Cardiac fibroblast (primary cell): Measurements from ENCODE around the gene PLA2G4E.

Experiments
- DNase-seq, 2 donors: peaks; one replicate each; pipeline versions ENCODE4 v3.0.0 to v3.0.0-alpha.2; 2010; ENCODE audit warnings: low read depth in 2 of 2
- H3K4me3 ChIP-seq, 2 donors: replicated peaks in 1 of 2; 1 replicate in 1 of 2; 2 replicates in 1 of 2; pipeline ENCODE4 v1.5.1; 2011; ENCODE audit warnings: low read depth in 2 of 2, low read length in 2 of 2, mild to moderate bottlenecking in 2 of 2, moderate library complexity in 1 of 2
- TF ChIP-seq, protein P1 (sequence below): IDR thresholded peaks from one replicate; pipeline ENCODE4 v1.5.1; 2011; ENCODE audit warnings: low read depth, mild to moderate bottlenecking, low read length, inconsistent platforms

The PLA2G4E gene

DNA sequence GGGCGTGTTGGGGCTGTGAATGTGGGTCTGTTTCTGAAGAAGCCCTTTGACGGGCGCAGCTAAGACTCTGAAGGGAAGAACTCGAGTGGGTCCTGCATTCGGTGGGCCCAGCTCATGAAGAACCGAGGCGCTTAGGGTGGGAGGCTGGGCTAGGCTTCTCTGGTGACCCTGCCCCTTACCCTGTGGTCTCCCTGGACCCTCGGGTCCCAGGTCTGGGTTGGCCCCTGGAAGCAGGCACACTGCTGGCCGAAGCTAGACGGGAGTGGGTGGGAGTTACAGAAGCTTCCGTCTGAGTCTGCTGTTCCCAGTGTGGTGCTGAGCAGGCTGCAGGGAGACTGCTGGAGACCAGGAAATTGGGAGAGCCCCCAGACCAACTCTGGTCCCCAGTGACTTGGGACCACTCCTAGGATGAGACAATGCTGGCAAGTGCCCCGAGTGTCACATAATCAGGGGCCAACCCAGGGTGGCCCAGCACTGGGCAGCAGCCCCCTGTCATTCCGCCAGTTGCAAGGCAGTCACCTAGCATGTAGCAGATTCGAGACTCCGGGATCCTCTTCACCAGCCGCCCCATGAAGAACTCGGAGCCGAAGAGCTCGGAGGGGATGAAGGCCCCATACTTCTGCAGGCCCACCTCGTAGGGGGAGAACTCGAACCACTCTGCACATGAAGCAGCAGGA is 31.8 kb downstream of the PLA2G4E start:
- TF ChIP-seq, protein P1, sequence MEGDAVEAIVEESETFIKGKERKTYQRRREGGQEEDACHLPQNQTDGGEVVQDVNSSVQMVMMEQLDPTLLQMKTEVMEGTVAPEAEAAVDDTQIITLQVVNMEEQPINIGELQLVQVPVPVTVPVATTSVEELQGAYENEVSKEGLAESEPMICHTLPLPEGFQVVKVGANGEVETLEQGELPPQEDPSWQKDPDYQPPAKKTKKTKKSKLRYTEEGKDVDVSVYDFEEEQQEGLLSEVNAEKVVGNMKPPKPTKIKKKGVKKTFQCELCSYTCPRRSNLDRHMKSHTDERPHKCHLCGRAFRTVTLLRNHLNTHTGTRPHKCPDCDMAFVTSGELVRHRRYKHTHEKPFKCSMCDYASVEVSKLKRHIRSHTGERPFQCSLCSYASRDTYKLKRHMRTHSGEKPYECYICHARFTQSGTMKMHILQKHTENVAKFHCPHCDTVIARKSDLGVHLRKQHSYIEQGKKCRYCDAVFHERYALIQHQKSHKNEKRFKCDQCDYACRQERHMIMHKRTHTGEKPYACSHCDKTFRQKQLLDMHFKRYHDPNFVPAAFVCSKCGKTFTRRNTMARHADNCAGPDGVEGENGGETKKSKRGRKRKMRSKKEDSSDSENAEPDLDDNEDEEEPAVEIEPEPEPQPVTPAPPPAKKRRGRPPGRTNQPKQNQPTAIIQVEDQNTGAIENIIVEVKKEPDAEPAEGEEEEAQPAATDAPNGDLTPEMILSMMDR = no peak
- H3K4me3 ChIP-seq = no peak overlapping the region
- DNase-seq = no peak

DNA sequence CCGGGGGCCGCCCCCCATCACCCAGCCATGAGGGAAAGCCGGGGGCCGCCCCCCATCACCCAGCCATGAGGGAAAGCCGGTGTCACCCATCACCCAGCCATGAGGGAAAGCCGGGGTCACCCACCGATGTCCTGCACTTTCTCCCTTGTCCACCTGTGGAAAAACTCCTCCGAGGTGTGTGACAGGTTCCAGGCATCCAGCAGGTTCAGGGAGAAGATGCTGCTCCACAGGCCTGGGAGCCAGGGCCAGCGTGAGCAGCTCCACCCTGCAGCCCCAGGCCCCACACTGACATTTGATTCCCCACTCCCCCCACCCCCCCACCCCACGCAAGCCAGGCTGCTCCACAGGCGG is 32.9 kb downstream of the PLA2G4E start:
- no peak for DNase-seq
- TF ChIP-seq, protein P1 = no peak
- no peak overlapping the region for H3K4me3 ChIP-seq

DNA sequence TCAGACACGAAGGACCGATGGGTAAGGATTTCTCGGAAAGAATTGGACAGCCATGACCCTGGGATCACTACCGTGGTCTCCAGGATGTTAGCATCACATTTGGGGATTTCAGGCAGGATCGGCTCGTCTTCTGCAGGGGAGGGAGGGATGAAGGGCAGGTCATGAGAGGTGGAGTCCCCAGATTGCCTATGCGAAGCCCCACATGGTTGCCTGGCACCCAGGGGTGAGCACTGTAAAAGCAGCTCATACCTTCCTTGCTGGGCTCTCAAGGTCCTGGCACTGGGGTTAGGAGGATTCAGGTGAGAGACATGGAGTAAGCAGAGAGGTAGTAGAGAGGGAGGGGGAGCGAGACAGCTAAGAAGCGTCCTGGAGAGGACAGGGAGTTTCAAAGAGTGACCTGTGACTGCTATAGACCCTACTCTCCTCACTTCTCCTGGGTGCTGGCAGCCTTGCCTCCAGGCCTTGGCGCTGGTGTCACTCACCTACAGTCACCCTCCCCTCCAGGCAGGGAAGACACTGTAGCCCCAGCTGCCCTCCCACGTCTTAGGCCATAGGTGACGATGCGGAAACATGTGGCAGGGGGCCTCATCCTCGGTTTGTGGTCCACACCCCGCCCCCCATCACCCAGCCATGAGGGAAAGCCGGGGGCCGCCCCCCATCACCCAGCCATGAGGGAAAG is 33.5 kb downstream of the PLA2G4E start:
- no peak overlapping the region for H3K4me3 ChIP-seq
- no peak for DNase-seq
- TF ChIP-seq, protein P1 = no peak

DNA sequence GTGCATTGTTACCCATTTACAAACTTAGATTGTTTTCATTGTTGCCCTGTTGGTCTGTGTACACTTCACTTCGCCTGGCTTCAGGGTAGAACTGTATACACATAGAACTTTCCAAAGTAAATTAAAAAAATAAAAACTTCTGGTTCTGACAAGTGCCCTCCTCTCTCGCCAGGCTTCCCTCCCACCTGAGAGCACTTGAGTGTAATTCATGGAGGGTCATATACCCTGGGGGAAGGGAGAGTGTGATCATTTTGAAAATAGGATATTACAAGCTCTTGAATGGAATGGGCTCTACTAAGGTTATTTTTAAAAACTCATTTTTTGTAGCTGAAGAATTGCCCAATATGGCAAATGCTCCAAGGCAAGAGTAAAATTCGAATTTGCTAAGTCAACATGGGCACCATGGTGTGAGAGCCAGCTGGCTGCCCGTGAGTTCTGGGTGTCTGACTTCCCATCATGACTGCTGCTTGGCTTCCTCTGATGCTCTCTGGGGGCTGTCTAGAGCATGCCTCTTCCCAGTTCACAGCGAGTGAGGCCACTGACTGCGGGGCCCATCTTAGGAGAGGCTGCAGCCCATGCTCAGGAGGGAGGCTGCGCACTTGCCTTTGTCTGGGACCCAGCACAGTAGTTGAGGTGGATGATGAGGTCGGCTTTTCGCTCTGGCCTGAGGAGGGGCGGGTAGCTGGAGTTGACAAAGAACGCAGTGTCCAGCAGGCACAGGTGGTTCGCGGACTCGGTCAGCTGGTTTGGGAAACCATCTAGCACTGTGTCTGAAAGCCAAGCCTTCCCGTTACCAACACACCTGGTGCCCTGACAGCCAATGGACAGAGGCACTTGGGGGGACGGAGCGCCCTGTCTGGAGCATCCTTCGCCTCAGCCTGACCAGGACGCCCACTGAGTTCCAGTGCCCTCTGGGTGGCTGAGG is 35.3 kb downstream of the PLA2G4E start:
- TF ChIP-seq, protein P1 = no peak
- no peak overlapping the region for H3K4me3 ChIP-seq

DNA sequence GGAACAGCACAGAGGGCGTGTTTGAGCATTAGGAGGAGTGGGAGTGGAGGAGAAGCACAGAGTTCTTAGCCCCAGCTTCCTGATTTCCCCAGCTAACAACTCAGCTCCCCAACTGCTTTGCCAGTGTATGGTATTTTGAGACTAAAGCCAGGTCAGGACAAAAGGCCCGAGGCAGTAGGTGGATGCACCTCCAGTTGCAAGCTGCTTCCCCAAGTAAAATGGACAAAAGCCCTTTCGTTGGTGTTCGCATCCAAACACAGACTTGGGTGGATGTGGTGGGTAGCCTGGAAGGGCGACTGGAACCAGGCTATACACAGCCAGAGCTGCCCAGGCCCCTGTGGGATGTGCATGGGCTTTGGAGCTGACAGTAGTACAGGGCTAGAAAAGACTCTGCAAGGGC is 36.2 kb downstream of the PLA2G4E start:
- H3K4me3 ChIP-seq = no peak overlapping the region
- TF ChIP-seq, protein P1 = no peak
- no peak for DNase-seq

More for the DNA sequence above, 35.3 kb downstream of the PLA2G4E start:
- no peak for DNase-seq

DNA sequence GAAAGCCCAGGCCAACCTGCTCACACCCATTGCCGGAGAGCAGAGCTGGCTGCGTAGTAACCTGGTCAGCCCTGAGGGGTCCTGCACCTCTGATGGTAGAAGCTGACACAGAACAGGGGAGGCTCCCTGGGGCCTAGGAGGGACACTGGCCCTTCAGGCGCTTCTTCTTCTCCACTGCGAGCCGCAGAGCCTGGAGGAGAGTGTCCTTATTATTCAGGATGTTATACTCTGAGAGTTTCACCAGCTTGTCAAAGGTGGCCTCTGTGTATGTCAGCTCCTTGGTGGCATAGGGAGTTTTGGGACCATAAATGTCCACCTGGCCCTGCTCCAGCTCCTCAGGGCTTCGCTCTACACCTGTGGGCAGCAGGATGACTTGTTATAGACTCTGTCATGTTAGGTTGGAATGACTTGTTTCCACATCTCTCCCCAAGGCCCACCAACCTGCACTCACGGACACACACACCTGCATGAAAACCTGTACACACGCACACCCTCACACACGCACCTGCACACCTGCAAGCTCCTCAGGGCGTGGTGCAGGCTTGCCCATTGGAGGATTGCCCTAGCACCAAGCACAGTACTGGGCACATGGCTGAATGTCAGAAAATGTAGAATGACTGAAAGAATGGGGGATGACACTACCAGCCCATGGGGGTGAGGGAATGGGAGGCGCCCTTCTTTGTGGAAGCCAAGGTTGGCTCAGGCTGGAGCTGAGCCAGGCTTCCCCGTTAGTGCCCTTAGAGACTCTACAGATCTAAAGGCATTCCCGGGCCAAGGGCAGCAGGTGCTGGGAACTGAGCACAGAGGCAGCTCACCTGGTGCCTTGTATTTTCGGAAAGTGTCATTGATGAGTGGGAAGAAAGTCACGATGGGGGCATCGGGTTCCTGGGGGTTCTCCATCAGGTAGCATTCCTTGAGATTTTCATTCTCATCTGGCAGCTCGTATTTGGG is 36.9 kb downstream of the PLA2G4E start:
- no peak overlapping the region for H3K4me3 ChIP-seq
- TF ChIP-seq, protein P1 = no peak
- DNase-seq = no peak
